ENCODE data around the gene PSRC1. TPM values are rescaled to one million over a fixed set of nuclear protein-coding genes. Genes with fewer than 3 reads are reported as not detected.

PSRC1 gene
- total and polyA plus RNA-seq, 2 donors from 2014 or later = 3.5 to 4.2 TPM

Other genes with a start within 250 kb of the PSRC1 start
- gene WDR47, start 241.0 kb downstream of the PSRC1 start, total RNA-seq = 15.8 TPM
- 5.1 TPM for gene WDR47, start 241.0 kb downstream of the PSRC1 start, polyA plus RNA-seq (ENCODE audit: insufficient read depth, low read depth, low replicate concordance)
- 39.8 TPM for gene TAF13, start 207.1 kb downstream of the PSRC1 start, total RNA-seq
- 35.4 TPM for gene TAF13, start 207.1 kb downstream of the PSRC1 start, polyA plus RNA-seq (ENCODE audit: insufficient read depth, low read depth, low replicate concordance)
- 39.4 TPM for gene TMEM167B, start 192.4 kb downstream of the PSRC1 start, total RNA-seq
- gene TMEM167B, start 192.4 kb downstream of the PSRC1 start, polyA plus RNA-seq (ENCODE audit: insufficient read depth, low read depth, low replicate concordance) = 24.7 TPM
- gene ELAPOR1, start 169.0 kb downstream of the PSRC1 start, total RNA-seq = 1.3 TPM
- 0.28 TPM for gene ELAPOR1, start 169.0 kb downstream of the PSRC1 start, polyA plus RNA-seq (ENCODE audit: insufficient read depth, low read depth, low replicate concordance)
- gene SARS1, start 69.2 kb downstream of the PSRC1 start, total RNA-seq = 181 TPM
- 114 TPM for gene SARS1, start 69.2 kb downstream of the PSRC1 start, polyA plus RNA-seq (ENCODE audit: insufficient read depth, low read depth, low replicate concordance)
- 65.6 TPM for gene CELSR2, start 33.6 kb downstream of the PSRC1 start, total RNA-seq
- 10.6 TPM for gene CELSR2, start 33.6 kb downstream of the PSRC1 start, polyA plus RNA-seq (ENCODE audit: insufficient read depth, low read depth, low replicate concordance)
- 0.19 TPM for gene MYBPHL, start 23.9 kb upstream of the PSRC1 start, total RNA-seq
- not detected for gene MYBPHL, start 23.9 kb upstream of the PSRC1 start, polyA plus RNA-seq (ENCODE audit: insufficient read depth, low read depth, low replicate concordance)
- 169 TPM for gene SORT1, start 114.8 kb upstream of the PSRC1 start, total RNA-seq
- gene SORT1, start 114.8 kb upstream of the PSRC1 start, polyA plus RNA-seq (ENCODE audit: insufficient read depth, low read depth, low replicate concordance) = 33.5 TPM
- gene PSMA5, start 143.3 kb upstream of the PSRC1 start, total RNA-seq = 71.4 TPM
- gene PSMA5, start 143.3 kb upstream of the PSRC1 start, polyA plus RNA-seq (ENCODE audit: insufficient read depth, low read depth, low replicate concordance) = 91.1 TPM
- 6.7 TPM for gene SYPL2, start 183.4 kb upstream of the PSRC1 start, total RNA-seq
- gene SYPL2, start 183.4 kb upstream of the PSRC1 start, polyA plus RNA-seq (ENCODE audit: insufficient read depth, low read depth, low replicate concordance) = 9.8 TPM
- gene ATXN7L2, start 200.8 kb upstream of the PSRC1 start, total RNA-seq = 7.3 TPM
- 5.7 TPM for gene ATXN7L2, start 200.8 kb upstream of the PSRC1 start, polyA plus RNA-seq (ENCODE audit: insufficient read depth, low read depth, low replicate concordance)
- 18.0 TPM for gene CYB561D1, start 210.9 kb upstream of the PSRC1 start, total RNA-seq
- 5.2 TPM for gene CYB561D1, start 210.9 kb upstream of the PSRC1 start, polyA plus RNA-seq (ENCODE audit: insufficient read depth, low read depth, low replicate concordance)
- 8.5 TPM for gene AMIGO1, start 226.6 kb upstream of the PSRC1 start, total RNA-seq
- gene AMIGO1, start 226.6 kb upstream of the PSRC1 start, polyA plus RNA-seq (ENCODE audit: insufficient read depth, low read depth, low replicate concordance) = 5.1 TPM